H9 (cell line): Measurements from ENCODE around the gene PIP5K1C. TPM values are rescaled to one million over a fixed set of nuclear protein-coding genes. Genes with fewer than 3 reads are reported as not detected.

Experiments used
- DNase-seq: peaks from one replicate; pipeline ENCODE4 v3.0.0-alpha.2; 2017
- H2AFZ ChIP-seq: one replicate; pipeline ENCODE4 v1.6.1; 2013; ENCODE audit warnings: mild to moderate bottlenecking, low read length, control low read depth, moderate library complexity
- H2AK5ac ChIP-seq: 2 replicates; pipeline ENCODE4 v1.6.1; 2013; ENCODE audit warnings: low read length, control low read depth, mixed read lengths; ENCODE audit not compliant: insufficient read length
- H2BK120ac ChIP-seq: one replicate; pipeline ENCODE4 v1.6.1; 2013; ENCODE audit warnings: low read depth, mild to moderate bottlenecking, low read length, control low read depth, inconsistent platforms; ENCODE audit not compliant: poor library complexity, severe bottlenecking
- H2BK12ac ChIP-seq: 2 replicates; pipeline ENCODE4 v1.6.1; 2013; ENCODE audit warnings: low read length, control low read depth, mixed read lengths, low read depth; ENCODE audit not compliant: insufficient read length
- H2BK15ac ChIP-seq: 2 replicates; pipeline ENCODE4 v1.6.1; 2013; ENCODE audit warnings: low read depth, low read length, control low read depth
- H2BK20ac ChIP-seq: one replicate; pipeline ENCODE4 v1.6.1; 2013; ENCODE audit warnings: low read depth, mild to moderate bottlenecking, low read length, control low read depth, inconsistent platforms; ENCODE audit not compliant: poor library complexity, severe bottlenecking
- H2BK5ac ChIP-seq: 2 replicates; pipeline ENCODE4 v1.6.1; 2013; ENCODE audit warnings: low read length, control low read depth, mixed read lengths; ENCODE audit not compliant: insufficient read length
- H3K14ac ChIP-seq: 2 replicates; pipeline ENCODE4 v1.6.1; 2013; ENCODE audit warnings: low read length, control low read depth; ENCODE audit not compliant: insufficient read depth
- H3K18ac ChIP-seq: 2 replicates; pipeline ENCODE4 v1.6.1; 2013; ENCODE audit warnings: low read depth, mild to moderate bottlenecking, mixed read lengths, low read length, control low read depth; ENCODE audit not compliant: insufficient read length
- H3K23ac ChIP-seq: 2 replicates; pipeline ENCODE4 v1.6.1; 2013; ENCODE audit warnings: low read length, control low read depth, mixed read lengths, low read depth; ENCODE audit not compliant: insufficient read length
- H3K23me2 ChIP-seq: 2 replicates; pipeline ENCODE4 v1.6.1; 2013; ENCODE audit warnings: low read depth, mild to moderate bottlenecking, mixed read lengths, low read length, control low read depth; ENCODE audit not compliant: insufficient read length, poor library complexity, severe bottlenecking
- H3K27ac ChIP-seq: 2 replicates; pipeline ENCODE4 v1.5.1; 2013; ENCODE audit warnings: low read length, control low read depth, mixed read lengths, low read depth; ENCODE audit not compliant: insufficient read length
- H3K27me3 ChIP-seq: 2 replicates; pipeline ENCODE4 v1.6.1; 2013; ENCODE audit warnings: low read length, control low read depth, inconsistent platforms; ENCODE audit not compliant: insufficient read depth
- H3K4ac ChIP-seq: 2 replicates; pipeline ENCODE4 v1.6.1; 2013; ENCODE audit warnings: low read depth, mild to moderate bottlenecking, control low read depth, inconsistent platforms, low read length, moderate library complexity
- H3K4me1 ChIP-seq: 2 replicates; pipeline ENCODE4 v1.6.1; 2013; ENCODE audit warnings: low read length, control low read depth, inconsistent platforms; ENCODE audit not compliant: insufficient read depth
- H3K4me2 ChIP-seq: 2 replicates; pipeline ENCODE4 v1.6.1; 2013; ENCODE audit warnings: low read length, control low read depth, mixed read lengths; ENCODE audit not compliant: insufficient read length, insufficient read depth
- H3K56ac ChIP-seq: 2 replicates; pipeline ENCODE4 v1.6.1; 2013; ENCODE audit warnings: low read depth, mild to moderate bottlenecking, mixed read lengths, low read length, control low read depth; ENCODE audit not compliant: insufficient read length
- H3K79me1 ChIP-seq: 2 replicates; pipeline ENCODE4 v1.6.1; 2013; ENCODE audit warnings: low read depth, mild to moderate bottlenecking, moderate library complexity, low read length, control low read depth, inconsistent platforms; ENCODE audit not compliant: insufficient read depth, poor library complexity, severe bottlenecking
- H3K79me2 ChIP-seq: 2 replicates; pipeline ENCODE4 v1.6.1; 2013; ENCODE audit warnings: low read length, control low read depth, inconsistent platforms; ENCODE audit not compliant: insufficient read depth
- H3K9ac ChIP-seq: 2 replicates; pipeline ENCODE4 v1.6.1; 2013; ENCODE audit warnings: low read length, control low read depth, mixed read lengths; ENCODE audit not compliant: insufficient read length; ENCODE audit errors: extremely low read depth
- H3K9me3 ChIP-seq: one replicate; pipeline ENCODE4 v1.6.1; 2013; ENCODE audit warnings: low read depth, low read length, inconsistent platforms; ENCODE audit not compliant: control insufficient read depth
- H3T11ph ChIP-seq: one replicate; pipeline ENCODE4 v1.6.1; 2013; ENCODE audit warnings: mild to moderate bottlenecking, low read length, control low read depth, inconsistent platforms
- H4K20me1 ChIP-seq: one replicate; pipeline ENCODE4 v1.6.1; 2013; ENCODE audit not compliant: control insufficient read depth, insufficient read length, insufficient read depth
- H4K5ac ChIP-seq: 2 replicates; pipeline ENCODE4 v1.6.1; 2013; ENCODE audit warnings: low read depth, mild to moderate bottlenecking, mixed read lengths, low read length, control low read depth; ENCODE audit not compliant: insufficient read length
- H4K8ac ChIP-seq: replicated peaks from 2 replicates; pipeline ENCODE4 v1.6.1; 2013; ENCODE audit warnings: low read length, control low read depth, mixed read lengths, low read depth; ENCODE audit not compliant: insufficient read length
- H4K91ac ChIP-seq: 2 replicates; pipeline ENCODE4 v1.6.1; 2013; ENCODE audit warnings: low read depth, mild to moderate bottlenecking, moderate library complexity, mixed read lengths, low read length, control low read depth; ENCODE audit not compliant: insufficient read length
- H3K27ac Mint-ChIP-seq, 3 experiments: 2 replicates in 2 of 3; 3 replicates in 1 of 3; pipeline ENCODE4 v1.8.0; 2020 to 2021; ENCODE audit warnings: mixed read lengths in 3 of 3, mild to moderate bottlenecking in 1 of 3, moderate library complexity in 1 of 3
- H3K27me3 Mint-ChIP-seq: 2 replicates; pipeline ENCODE4 v1.8.0; 2021; ENCODE audit warnings: low read depth, mild to moderate bottlenecking, moderate library complexity, mixed read lengths
- H3K36me3 Mint-ChIP-seq, 3 experiments: 2 replicates in 2 of 3; 3 replicates in 1 of 3; pipeline ENCODE4 v1.8.0; 2020 to 2021; ENCODE audit warnings: low read depth in 3 of 3, mixed read lengths in 3 of 3; ENCODE audit not compliant: insufficient read depth in 1 of 3
- H3K4me1 Mint-ChIP-seq, 2 experiments: 2 replicates each; pipeline ENCODE4 v1.8.0; 2020; ENCODE audit warnings: mixed read lengths in 2 of 2
- H3K4me3 Mint-ChIP-seq, 2 experiments: 2 replicates in 1 of 2; 3 replicates in 1 of 2; pipeline ENCODE4 v1.8.0; 2020 to 2021; ENCODE audit warnings: mild to moderate bottlenecking in 2 of 2, mixed read lengths in 2 of 2, moderate library complexity in 1 of 2
- H3K9me3 Mint-ChIP-seq, 2 experiments: 2 replicates in 1 of 2; 3 replicates in 1 of 2; pipeline ENCODE4 v1.8.0; 2020; ENCODE audit warnings: mild to moderate bottlenecking in 2 of 2, mixed read lengths in 2 of 2, moderate library complexity in 1 of 2
- WGBS: extraction: QIAGEN DNeasy Blood & Tissue Kit; methylation state at CpG from one replicate; pipeline ENCODE4 v1.1.7; 2013; ENCODE audit warnings: missing lambda C conversion rate, low lambda C conversion rate, mixed read lengths; ENCODE audit not compliant: insufficient read length; ENCODE audit errors: extremely low coverage; 5-methylcytosine and 5-hydroxymethylcytosine counted together
- total RNA-seq: library from RNA; stranded (reverse); gene quantifications from 2 replicates; pipeline ENCODE4 v1.2.1, GENCODE V29; 2021
- TF ChIP-seq, protein P1 (sequence below): fragments of 200-600 bp; sonication (generic); conservative IDR thresholded peaks from 3 replicates; pipeline ENCODE4 v1.8.0; 2021; ENCODE audit warnings: antibody characterized with exemption, mild to moderate bottlenecking

Gene PIP5K1C
- total RNA-seq, 1 experiment from 2014 or later = 41.7 TPM

DNA sequence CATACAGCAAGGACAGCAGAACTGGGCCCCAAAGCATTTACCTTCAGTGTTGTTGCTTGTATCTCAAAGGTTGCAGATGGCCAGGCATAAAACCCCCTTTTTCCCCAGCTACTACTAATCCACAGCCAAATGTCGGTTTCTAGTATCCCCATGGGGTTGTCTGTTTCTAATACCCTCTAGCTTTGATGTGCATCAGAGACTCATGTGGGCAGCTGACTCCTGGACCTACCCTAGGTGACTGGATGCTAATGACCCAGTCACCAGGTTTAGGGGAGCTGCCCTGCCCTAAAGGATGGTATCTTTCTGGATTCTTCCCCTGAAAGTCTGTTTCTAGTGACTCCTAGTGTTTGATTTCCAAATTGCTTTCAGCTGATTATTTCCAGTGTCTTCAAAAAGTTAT, 31.8 kb upstream of the PIP5K1C start:
- H3K27me3 ChIP-seq = no peaks in the 10 kb centered on the region
- no peak overlapping the region for H2BK12ac ChIP-seq
- Mint-ChIP-seq H3K27ac (no peak overlapping the region), H3K36me3 (peaks cover 0 to 36% (median 11%) of the 10 kb centered on the region in 3 experiments; a peak in 5 of 7 replicates), H3K9me3 (no peaks in the 10 kb centered on the region), H3K4me3 (no peak overlapping the region), H3K4me1 (peaks cover 8 to 15% of the 10 kb centered on the region in 2 experiments), H3K27me3 (no peaks in the 10 kb centered on the region)
- no peak overlapping the region for H3K4ac ChIP-seq
- H3K14ac ChIP-seq = no peak overlapping the region
- H4K8ac ChIP-seq = no peak overlapping the region
- H3K18ac ChIP-seq = no peak overlapping the region
- H4K91ac ChIP-seq = no peak overlapping the region
- H3K9me3 ChIP-seq = no peaks in the 10 kb centered on the region
- no peaks in the 10 kb centered on the region for H3K4me1 ChIP-seq
- no peak overlapping the region for H2AK5ac ChIP-seq
- no peak overlapping the region for H2AFZ ChIP-seq
- no peak overlapping the region for H2BK120ac ChIP-seq
- H3K23me2 ChIP-seq = no peaks in the 10 kb centered on the region
- TF ChIP-seq, protein P1, sequence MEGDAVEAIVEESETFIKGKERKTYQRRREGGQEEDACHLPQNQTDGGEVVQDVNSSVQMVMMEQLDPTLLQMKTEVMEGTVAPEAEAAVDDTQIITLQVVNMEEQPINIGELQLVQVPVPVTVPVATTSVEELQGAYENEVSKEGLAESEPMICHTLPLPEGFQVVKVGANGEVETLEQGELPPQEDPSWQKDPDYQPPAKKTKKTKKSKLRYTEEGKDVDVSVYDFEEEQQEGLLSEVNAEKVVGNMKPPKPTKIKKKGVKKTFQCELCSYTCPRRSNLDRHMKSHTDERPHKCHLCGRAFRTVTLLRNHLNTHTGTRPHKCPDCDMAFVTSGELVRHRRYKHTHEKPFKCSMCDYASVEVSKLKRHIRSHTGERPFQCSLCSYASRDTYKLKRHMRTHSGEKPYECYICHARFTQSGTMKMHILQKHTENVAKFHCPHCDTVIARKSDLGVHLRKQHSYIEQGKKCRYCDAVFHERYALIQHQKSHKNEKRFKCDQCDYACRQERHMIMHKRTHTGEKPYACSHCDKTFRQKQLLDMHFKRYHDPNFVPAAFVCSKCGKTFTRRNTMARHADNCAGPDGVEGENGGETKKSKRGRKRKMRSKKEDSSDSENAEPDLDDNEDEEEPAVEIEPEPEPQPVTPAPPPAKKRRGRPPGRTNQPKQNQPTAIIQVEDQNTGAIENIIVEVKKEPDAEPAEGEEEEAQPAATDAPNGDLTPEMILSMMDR = peak; percentile 26; the same call in 1 of the 3 replicates
- H2BK5ac ChIP-seq = no peak overlapping the region
- no peaks in the 10 kb centered on the region for H4K20me1 ChIP-seq
- no peak overlapping the region for H2BK20ac ChIP-seq
- no peak overlapping the region for H2BK15ac ChIP-seq
- no peak for DNase-seq
- H4K5ac ChIP-seq = no peak overlapping the region
- no peak overlapping the region for H3K27ac ChIP-seq
- no peaks in the 10 kb centered on the region for H3K79me1 ChIP-seq
- no peak overlapping the region for H3T11ph ChIP-seq
- H3K79me2 ChIP-seq = no peaks in the 10 kb centered on the region
- no CpG with 5 or more reads among the region's 1 CpG for WGBS
- H3K9ac ChIP-seq = no peak overlapping the region
- no peak overlapping the region for H3K23ac ChIP-seq
- H3K56ac ChIP-seq = no peak overlapping the region
- no peak overlapping the region for H3K4me2 ChIP-seq
